Stimulated activated CD8-positive, alpha-beta memory T cell treated with anti-CD3 and anti-CD28 coated beads, Interleukin-15, amount 100 ng/mL, for 4 hours (primary cell): ENCODE measurements around the gene SPDYA.
"Not testable (repeated sequence)": the region's sequence is repeated elsewhere in the genome, so short reads cannot be mapped to it uniquely, and the experiment has no call there.

ENCODE experiments used
- DNase-seq, 2 donors: peaks; one replicate each; pipeline ENCODE4 v3.0.0-alpha.2; 2020; ENCODE audit warnings: low read depth in 2 of 2

Gene SPDYA

DNA sequence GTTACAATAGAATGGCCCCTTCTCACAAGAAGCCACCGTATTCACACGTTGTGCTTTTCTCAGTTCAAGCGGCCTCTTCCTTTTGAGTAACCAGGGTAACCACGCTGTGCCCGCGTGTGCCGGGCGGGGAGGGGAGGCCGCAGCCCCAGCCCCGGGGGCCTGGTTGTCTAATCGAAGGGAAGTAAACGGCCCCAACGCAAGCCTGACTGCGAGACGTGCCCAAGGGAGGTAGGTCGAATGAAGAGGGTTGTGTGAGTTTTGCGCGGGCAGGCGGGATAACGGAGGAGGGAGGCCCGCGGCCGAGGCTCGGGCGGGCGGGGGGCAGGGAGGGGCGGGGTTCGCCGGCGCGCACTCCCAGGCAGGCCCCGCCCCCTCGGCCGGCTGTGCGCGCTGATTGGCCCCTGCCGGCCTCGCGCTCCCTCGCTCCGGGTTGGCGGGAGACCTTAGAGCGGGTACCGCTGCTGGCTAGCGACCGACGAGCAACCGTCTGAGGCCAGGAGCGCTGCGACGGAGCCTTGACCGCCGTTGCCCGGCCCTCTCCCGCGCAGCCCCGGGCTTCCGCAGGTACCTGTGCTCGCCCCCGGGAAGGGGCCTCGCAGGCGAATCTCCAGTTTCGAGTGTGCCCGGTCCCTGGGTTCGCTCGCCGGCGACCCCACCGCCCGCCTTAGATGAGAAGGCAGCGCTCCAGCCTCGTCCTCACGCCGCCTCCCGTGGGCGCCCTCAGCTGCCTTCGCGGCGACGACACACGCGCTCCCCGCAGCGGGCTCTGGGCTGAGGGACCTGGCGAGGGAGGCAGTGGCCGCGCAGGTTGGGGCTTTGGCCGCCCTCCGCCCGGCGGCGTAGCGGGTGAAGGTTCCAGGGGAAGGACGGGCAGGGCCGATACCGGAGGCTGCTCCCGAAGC, at the start of gene SPDYA:
Gene SPDYA (plus strand): TSS at position 451 of the 902 bp plus-strand sequence. CDS start 5,181 bp downstream, outside the sequence.
- DNase-seq: peak; percentile 43 to 65

DNA sequence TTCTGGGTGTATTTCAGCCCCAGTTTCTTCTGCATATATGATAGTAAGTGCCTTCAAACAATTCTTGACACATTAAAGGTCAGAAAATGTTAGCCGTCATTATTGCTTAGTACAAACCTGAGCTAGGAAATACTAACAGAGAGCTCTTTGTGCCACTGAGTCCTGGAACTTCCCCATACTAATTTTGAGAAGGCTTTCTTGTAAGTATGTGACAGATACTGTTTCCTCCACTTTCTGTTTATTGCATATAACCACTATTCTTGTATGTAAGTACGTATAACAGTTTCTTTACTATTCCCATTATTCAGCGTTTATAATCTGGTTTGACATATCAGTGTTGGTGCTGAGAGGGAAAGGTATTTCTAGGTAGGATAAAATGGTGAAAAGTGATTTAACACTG, 49.2 kb upstream of the SPDYA start:
- no peak for DNase-seq

DNA sequence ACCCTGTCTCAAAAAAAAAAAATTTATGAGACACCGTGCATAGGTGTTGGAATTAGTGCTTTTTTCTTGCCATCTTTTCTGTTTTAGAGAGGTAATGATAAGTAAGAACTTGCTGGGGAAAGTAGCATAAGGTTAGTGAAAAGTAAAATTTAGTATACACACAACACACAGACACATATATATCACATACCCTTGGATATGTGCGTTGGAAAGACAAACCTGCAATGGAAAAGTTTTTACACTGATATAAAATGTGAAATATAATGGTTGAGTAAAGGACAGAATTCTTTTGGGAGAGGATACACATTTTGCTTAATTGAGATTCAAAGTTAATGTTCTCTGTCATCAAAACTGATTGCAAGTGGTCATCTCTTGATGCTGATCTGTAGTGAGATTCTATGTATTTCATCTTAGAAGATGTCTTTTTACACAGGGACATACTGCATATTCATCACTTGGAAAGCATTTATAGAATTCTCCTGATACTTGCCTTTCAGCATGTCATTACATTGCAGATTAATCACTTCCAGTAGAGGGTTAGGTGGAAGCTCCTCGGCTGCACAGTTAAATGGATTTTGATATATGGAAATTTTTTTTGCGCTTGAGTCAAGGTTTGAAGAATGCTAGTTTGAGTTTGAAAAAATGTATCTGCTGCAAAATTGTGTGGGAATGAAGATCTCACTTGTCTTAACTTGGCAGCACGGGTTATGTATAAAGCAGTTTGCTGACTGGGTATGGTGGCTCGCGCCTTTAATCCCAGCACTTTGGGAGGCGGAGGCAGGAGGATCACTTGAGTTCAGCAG, 45.5 kb upstream of the SPDYA start:
- DNase-seq: no peak

DNA sequence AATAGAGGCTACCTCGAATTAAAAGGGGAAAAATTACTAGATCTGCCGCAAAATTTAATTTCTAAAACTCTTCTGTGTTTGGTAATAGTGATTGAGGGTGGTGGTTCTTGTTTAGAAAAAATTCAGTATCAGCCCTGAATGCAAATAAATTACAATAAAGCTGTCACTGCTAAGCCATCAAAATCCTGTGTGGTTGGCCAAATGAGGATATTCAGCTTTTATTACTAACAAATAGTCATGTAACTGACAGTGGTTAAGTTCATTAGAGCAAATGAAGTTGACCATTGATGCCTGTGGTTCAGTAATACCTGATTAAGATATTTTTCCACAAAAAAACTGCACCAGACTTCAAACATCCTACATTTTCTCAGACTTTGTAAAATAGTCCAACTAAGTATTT, 44.6 kb upstream of the SPDYA start:
- no peak for DNase-seq

GRCh38 chr2:28767337-28767736, 43.3 kb upstream of the SPDYA start:
- DNase-seq: no peak

DNA sequence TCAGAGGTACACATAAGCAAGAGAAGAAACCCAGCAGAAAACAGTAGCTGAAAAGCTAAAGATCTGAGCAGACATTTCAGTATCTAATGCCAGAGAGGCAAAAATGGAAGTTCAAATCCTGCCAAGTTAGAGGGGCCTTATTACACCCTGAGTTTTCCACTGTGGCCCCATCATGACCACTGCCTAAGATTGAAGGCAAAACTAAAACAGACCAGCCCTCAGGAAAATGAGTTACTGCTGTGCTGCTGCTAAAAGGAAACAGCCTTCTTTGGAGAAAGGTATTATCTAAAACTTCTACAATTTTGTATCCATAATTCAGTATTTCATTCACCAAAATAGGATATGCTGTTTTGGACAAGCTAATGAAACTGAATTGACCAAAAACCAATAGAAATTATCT, 42.2 kb upstream of the SPDYA start:
- no peak for DNase-seq

DNA sequence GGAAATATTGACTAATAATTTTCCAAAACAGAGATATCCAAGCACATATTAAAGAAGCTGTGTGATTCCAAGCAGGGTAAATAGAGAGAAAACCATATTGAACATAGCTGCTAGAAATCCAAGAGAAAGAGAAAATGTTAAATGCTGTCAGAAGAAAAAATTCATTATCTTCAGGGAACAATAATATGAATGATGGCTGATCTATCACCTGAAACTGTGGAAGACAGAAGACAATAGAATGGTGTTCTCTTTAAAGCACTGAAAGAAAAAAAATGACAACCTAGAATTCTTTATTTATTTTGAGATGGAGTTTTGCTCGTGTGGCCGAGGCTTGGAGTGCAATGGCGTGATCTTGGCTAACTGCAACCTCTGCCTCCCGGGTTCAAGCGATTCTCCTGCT, 41.7 kb upstream of the SPDYA start:
- DNase-seq: no peak

- no peak for DNase-seq
These were observed 38.3 kb upstream of the SPDYA start for GRCh38 chr2:28772351-28772750.

- no peak for DNase-seq
These were observed 34.2 kb upstream of the SPDYA start for GRCh38 chr2:28776471-28776870.

- no peak for DNase-seq
These were observed 32.2 kb upstream of the SPDYA start for GRCh38 chr2:28778392-28778791.

GRCh38 chr2:28779001-28779400, 31.6 kb upstream of the SPDYA start:
- DNase-seq: no peak

DNA sequence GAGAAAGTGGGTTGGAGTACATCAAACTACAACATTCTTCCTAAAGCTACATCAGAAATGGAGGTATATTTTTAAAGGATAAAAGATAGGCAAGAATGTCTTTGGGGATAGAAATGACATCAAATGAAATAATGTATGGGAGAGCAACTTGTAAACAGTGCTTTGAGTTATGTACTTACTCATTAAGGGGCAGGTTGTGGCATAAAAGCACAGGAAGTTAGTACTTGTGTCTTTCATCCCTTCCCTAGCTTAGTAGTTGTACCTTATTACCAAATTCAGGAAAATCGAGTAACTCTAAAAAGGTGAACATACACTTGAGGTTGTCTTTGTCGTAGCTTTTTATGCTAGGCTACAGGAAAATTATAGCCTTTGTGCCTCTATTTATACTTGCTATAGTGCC, 30.1 kb upstream of the SPDYA start:
- DNase-seq: no peak

- DNase-seq: no peak
These were observed 28.2 kb upstream of the SPDYA start for GRCh38 chr2:28782423-28782822.

DNA sequence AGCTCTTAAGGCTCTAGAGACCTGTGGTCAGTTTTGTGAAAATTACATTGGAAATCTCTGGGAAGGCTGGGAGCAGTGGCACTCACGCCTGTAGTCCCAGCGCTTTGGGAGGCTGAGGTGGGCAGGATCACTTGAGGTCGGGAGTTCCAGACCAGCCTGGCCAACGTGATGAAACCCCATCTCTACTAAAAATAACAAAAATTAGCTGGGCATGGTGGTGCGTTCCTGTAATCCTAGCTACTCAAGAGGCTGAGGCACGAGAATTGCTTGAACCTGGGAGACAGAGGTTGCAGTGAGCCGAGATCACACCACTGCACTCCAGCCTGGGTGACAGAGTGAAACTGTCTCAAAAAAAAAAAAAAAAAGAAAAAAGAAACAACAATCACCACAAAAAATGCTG, 26.1 kb upstream of the SPDYA start:
- not testable (repeated sequence) for DNase-seq

DNA sequence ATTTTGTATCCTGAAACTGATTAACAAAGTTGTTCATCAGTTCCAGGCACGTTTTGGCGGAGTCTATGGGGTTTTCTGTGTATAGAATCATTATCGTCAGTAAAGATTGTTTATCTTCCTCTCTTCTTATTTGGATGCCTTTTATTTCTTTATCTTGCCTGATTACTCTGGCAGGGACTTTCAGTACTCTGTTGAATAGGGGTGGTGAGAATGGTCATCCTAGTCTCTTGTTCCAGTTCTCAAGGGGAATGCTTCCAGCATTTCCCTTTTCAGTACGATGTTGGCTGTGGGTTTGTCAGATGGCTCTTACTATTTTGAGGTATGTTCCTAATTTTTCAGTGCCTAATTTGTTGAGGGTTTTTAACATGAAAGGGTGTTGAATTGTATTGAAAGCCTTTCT, 14.0 kb upstream of the SPDYA start:
- no peak for DNase-seq

DNA sequence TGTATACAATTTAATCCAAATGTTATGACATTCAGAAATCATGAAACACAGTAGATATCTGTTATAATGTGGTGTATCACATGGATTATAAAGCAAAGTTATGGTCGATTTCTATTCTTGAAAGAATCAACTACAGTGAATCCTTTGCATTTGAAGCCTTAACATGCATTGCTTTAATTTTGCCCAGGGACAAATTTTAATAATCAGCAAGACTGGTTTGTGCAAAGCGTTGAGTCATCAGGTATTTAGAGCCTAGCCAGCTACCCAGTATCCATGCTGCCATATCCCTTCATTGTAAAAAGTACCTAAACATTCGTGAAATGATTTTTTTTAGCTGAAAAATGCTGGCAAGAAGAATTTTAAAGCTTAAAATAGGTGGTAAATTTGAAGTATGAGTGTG, 8.9 kb upstream of the SPDYA start:
- no peak for DNase-seq

DNA sequence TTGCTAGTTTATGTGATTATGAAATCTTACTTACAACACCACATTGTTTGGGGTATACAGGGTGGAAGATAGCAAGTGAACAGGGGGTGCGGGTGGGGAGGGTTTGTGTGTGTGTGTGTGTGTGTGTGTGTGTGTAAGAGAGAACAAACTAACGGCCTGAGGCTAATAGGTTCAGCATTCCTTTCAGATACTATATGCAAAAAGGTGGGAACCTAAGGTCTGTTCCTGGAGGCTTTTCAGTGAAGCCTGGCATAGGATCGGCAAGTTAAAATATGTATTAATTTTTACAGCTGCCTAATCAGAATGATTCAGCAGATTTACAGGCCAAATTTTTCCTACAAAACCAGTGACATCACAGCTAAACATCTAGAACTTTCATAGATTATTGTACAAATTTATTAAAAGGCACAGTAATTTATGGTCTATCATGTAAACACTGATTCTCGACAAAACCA, 7.6 kb upstream of the SPDYA start:
- no peak for DNase-seq

DNA sequence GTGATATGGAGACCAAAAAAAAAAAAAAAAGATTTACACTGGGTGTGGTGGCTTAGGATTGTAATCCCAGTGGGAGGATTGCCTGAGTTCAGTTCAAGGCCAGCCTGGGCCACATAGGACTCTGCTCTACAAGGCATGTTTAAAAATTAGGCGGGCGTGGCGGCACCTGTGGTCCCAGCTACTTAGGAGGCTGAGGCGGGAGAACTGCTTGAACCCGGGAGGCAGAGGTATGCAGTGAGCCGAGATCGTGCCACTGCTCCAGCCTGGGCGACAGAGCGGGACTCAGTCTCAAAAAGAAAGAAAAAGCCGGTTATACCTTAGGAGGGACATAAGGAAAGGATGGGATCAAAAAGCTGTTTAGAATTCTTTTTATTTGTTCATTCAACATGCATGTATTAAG, 707 bp upstream of the SPDYA start:
- DNase-seq: no peak

DNA sequence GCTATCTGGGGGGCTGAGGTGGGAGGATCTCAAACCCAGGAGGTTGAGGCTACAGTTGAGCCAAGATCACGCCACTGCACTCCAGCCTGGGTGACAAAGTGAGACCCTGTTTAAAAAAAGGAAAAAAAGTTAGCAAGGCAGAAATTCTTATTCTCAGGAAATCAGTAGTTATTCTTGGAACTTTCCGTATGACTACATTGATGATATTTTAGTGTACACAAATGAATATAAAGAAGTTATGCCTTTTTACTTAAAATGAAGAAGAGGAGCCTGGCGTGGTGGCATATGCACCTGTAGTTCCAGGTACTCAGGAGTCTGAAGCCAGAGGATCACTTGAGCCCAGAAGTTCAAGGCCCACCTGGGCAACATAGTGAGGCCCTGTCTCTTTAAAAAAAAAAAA, 7.4 kb downstream of the SPDYA start:
- DNase-seq: no peak

DNA sequence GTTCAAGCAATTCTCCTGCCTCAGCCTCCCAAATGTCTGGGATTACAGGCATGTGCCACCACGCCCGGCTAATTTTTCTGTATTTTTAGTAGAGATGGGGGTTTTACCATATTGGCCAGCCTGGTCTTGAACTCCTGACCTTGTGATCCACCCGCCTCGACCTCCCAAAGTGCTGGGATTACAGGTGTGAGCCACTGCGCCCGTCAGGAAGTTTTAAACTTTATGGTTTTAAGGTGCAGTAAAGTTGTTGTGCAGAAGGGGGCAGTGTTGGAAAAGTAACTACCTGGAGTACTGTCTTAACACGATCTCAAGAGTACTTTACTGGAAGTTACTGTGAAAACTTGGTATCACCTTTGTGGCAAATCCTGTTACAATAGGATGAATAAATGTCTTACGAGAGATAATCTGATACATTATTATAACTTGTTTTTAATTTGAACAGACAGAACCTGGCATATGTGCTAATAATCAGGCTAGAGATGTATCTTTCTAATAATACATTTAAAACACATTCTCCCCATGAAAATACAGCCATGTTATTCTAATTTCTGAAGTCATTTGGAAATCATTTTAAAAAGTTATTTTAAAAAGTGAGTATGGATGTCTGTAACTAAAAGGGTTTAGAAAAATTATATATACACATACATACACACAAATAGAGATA, 10.8 kb downstream of the SPDYA start:
- DNase-seq: peak in 1 of 2 donors; percentile 17

- DNase-seq: no peak
These were observed 11.4 kb downstream of the SPDYA start for GRCh38 chr2:28822036-28822435.

GRCh38 chr2:28824207-28824606, 13.6 kb downstream of the SPDYA start:
- DNase-seq: no peak
